Measurements from ENCODE around the gene LSS. TPM values are rescaled to one million over a fixed set of nuclear protein-coding genes. Genes with fewer than 3 reads are reported as not detected.

LSS gene
- total RNA-seq, 1 donor from 2014 or later = 52.0 TPM

DNA sequence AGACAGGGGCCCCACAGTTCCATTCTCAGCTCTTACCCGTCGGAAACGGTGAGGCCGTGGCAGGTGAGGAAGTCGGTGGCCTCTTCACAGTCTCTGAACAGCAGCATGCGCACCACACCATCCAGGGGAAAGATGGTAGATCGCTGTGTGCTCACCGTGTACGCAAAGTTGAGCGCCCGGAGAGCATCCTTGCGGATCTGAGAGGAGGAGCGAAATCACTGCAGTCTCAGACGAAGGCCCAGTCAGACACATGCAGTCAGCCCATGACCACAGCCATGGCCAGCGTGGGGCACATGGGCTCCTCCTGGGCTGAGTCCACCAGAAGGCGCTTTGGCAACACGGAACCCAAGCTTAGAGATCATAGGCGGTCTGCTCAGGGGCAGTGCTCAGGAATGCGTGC is 38.4 kb upstream of the LSS start:
- Histone ChIP-seq H3K4me1 (no peaks in the 10 kb centered on the region), H3K36me3 (peaks cover 97% of the 10 kb centered on the region), H3K4me3 (no peak overlapping the region), H3K27ac (replicated peaks) (no peak overlapping the region), H3K9me3 (replicated peaks) (no peaks in the 10 kb centered on the region), H3K27me3 (ENCODE audit: low read depth) (no peaks in the 10 kb centered on the region)
- intact Hi-C loops (cut with micrococcal nuclease) = no loop called here
- TF ChIP-seq, protein P1, sequence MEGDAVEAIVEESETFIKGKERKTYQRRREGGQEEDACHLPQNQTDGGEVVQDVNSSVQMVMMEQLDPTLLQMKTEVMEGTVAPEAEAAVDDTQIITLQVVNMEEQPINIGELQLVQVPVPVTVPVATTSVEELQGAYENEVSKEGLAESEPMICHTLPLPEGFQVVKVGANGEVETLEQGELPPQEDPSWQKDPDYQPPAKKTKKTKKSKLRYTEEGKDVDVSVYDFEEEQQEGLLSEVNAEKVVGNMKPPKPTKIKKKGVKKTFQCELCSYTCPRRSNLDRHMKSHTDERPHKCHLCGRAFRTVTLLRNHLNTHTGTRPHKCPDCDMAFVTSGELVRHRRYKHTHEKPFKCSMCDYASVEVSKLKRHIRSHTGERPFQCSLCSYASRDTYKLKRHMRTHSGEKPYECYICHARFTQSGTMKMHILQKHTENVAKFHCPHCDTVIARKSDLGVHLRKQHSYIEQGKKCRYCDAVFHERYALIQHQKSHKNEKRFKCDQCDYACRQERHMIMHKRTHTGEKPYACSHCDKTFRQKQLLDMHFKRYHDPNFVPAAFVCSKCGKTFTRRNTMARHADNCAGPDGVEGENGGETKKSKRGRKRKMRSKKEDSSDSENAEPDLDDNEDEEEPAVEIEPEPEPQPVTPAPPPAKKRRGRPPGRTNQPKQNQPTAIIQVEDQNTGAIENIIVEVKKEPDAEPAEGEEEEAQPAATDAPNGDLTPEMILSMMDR (IDR thresholded peaks at IDR 0.05; ENCODE audit: borderline replicate concordance) = no peak
- no peak for DNase-seq

DNA sequence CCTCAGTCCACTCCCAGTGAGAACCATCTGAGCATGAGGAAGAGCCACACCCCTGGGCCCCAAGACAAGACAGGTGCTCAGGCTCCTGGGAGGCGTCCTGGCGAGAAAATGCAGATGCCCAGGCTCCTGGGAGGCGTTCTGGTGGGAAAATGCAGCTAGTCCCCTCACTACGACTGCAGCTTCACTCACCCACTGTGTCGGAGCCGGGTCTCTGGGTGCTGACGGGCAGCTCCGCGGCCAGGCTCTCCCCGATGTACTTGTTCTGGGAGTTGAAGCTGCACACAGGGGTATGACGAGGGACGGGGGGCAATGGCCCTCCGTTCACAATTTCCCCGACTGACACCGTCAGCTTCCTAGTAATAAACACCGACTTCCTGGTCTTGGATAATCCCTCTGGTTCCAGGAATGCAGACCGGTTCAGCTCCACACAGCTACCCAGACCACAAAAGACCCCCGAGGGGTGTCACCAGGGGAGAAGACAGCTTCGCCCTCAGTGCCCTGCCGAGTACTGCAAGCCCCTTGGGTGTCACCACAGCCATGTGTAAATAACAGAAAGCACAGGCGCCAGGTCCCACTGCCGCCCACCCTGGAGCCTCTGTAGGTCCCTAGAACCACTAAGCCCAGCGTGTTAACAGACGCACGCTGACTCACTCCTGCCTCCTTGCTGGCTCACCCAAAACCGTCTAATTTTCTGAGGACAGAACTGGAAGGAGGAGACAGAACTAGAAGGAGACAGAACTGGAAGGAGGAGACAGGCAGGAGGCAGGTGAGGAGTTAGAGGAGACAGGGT is 37.4 kb upstream of the LSS start:
- DNase-seq = no peak
- H3K4me1 ChIP-seq = no peaks in the 10 kb centered on the region
- peaks cover 97% of the 10 kb centered on the region for H3K36me3 ChIP-seq
- no peaks in the 10 kb centered on the region for H3K9me3 ChIP-seq (replicated peaks)
- H3K27ac ChIP-seq (replicated peaks) = no peak overlapping the region
- no peak overlapping the region for H3K4me3 ChIP-seq
- H3K27me3 ChIP-seq (ENCODE audit: low read depth) = no peaks in the 10 kb centered on the region
- TF ChIP-seq, protein P1 (IDR thresholded peaks at IDR 0.05; ENCODE audit: borderline replicate concordance) = no peak
- intact Hi-C loops (cut with micrococcal nuclease) = no loop called here

DNA sequence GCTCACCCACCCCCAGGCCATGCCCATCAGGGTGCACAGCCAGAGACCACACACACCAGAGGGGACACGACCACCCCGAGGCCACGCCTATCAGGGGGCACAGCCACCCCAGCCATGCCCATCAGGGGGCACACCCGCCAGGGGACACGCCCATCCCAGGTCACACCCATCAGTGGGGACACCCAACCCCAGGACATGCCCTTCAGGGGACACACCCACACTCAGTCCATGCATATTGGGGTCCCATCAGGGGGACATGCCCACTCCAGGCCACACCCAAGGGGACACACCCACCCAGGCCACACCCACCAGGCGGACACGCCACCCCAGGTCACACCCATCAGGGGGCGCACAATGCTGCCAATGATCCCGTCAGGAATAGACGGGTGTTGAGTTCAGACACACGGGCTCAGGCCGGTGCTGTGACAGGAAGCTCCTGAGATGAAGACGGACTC is 36.1 kb upstream of the LSS start:
- Histone ChIP-seq H3K9me3 (replicated peaks) (no peaks in the 10 kb centered on the region), H3K27me3 (ENCODE audit: low read depth) (no peaks in the 10 kb centered on the region), H3K36me3 (peaks cover 97% of the 10 kb centered on the region), H3K27ac (replicated peaks) (no peak overlapping the region), H3K4me3 (no peak overlapping the region), H3K4me1 (no peaks in the 10 kb centered on the region)
- intact Hi-C loops (cut with micrococcal nuclease) = no loop called here
- TF ChIP-seq, protein P1 (IDR thresholded peaks at IDR 0.05; ENCODE audit: borderline replicate concordance) = no peak
- DNase-seq = no peak

DNA sequence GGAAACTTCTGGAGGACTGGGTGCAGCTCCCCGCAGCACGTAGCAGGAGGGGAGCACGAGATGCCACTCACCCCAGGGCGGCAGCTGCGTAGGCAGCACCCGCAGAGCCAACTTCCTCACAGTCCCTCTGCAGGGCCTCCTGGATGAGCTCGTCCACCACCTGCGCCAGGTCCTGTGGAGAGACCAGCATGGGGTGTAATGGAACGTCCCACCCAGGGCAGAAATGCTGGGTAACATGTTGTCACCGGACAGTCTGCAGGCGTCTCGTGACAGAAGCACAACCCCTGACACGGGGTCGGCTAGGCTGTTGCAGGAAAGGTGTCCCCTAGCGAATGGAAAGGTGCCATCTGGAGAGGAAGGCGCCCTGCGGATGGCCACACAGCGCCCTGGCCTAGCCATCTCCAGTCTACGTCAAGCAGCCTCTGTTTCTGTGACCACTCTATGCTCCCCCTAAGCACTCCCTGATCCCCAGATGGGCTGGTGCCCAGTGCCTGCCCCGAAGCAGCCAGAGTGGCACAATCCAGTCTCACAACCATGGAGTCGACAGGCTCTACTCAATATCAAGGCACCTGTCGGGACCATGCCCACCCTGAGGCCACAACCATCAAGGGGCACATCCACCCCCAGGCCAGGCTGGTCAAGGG is 35.6 kb upstream of the LSS start:
- H3K4me1 ChIP-seq = no peaks in the 10 kb centered on the region
- H3K36me3 ChIP-seq = peaks cover 97% of the 10 kb centered on the region
- H3K4me3 ChIP-seq = no peak overlapping the region
- DNase-seq = no peak
- H3K9me3 ChIP-seq (replicated peaks) = no peaks in the 10 kb centered on the region
- TF ChIP-seq, protein P1 (IDR thresholded peaks at IDR 0.05; ENCODE audit: borderline replicate concordance) = no peak
- no peaks in the 10 kb centered on the region for H3K27me3 ChIP-seq (ENCODE audit: low read depth)
- no peak overlapping the region for H3K27ac ChIP-seq (replicated peaks)
- intact Hi-C loops (cut with micrococcal nuclease) = no loop called here

DNA sequence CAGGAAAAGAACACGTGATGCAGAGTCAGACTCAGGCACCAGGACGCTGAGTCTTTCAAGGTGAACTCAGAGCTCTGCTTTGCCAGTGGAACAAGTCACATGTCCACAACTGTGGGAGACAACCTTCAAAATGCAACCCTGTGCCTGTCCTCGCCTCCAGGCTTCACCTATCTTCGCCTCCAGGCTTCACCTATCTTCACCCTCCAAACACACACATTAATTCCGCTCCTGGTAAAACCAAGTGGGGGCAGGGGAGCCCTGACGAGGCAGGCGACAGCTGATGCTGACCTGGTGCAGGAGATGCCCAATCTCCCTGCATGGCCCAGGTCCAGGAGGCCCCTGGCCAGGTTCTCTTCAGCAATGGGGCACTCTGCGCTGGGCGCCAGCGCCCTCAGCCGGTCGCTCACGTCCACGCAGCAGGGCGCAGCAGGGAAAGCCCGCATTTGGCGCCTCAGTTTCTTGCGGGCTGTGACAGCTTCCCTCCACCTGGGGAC is 28.0 kb upstream of the LSS start:
- no peak overlapping the region for H3K4me3 ChIP-seq
- peaks cover 100% of the 10 kb centered on the region for H3K36me3 ChIP-seq
- DNase-seq = peak; percentile 67
- intact Hi-C loops (cut with micrococcal nuclease) = no loop called here
- H3K4me1 ChIP-seq = peaks cover 42% of the 10 kb centered on the region
- H3K27me3 ChIP-seq (ENCODE audit: low read depth) = no peaks in the 10 kb centered on the region
- H3K9me3 ChIP-seq (replicated peaks) = no peaks in the 10 kb centered on the region
- H3K27ac ChIP-seq (replicated peaks) = peak overlapping the region; percentile 88
- TF ChIP-seq, protein P1 (IDR thresholded peaks at IDR 0.05; ENCODE audit: borderline replicate concordance) = peak; percentile 71
